HCT116 (cell line): ENCODE data around the gene RAB6C. TPM values are rescaled to one million over a fixed set of nuclear protein-coding genes. Genes with fewer than 3 reads are reported as not detected.
"Not testable (repeated sequence)": the region's sequence is repeated elsewhere in the genome, so short reads cannot be mapped to it uniquely, and the experiment has no call there.

ENCODE experiments used
- ATAC-seq: fragments of 200-7000 bp; cut with Tn5 transposase; 2 replicates; pipeline ENCODE4 v1.9.1; 2020; ENCODE audit warnings: mild to moderate bottlenecking, moderate library complexity
- BruUV-seq: library from RNA; stranded (reverse); fragments of 400-500 nt; replicated peaks from 2 replicates; lab custom pipeline; 2021; lab: Mats Ljungman, UMichigan
- CTCF ChIA-PET: fragments of 300-600 bp; sonication (Branson Sonifier 250); formaldehyde crosslinking; loops from one replicate; lab custom pipeline; 2021; ENCODE audit warnings: antibody characterized with exemption; lab: Charles Lee
- POLR2A ChIA-PET: fragments of 300-600, 350-600 bp; sonication (Branson Sonifier 250); formaldehyde crosslinking; loops from one replicate; lab custom pipeline; 2021; ENCODE audit warnings: antibody characterized with exemption; lab: Charles Lee
- RAD21 ChIA-PET, 2 experiments: fragments of 300-600 bp; sonication (Branson Sonifier 250); formaldehyde crosslinking; loops; one replicate each; lab custom pipeline; 2023; ENCODE audit warnings: low total read pairs in 2 of 2; ENCODE audit not compliant: uncharacterized antibody in 2 of 2, unreplicated experiment in 2 of 2, low non-redundant PET in 1 of 2; lab: Charles Lee
- DNase-seq: peaks from one replicate; pipeline ENCODE4 v3.0.0-alpha.2; 2010; ENCODE audit warnings: low read depth, low spot score
- H2AFZ ChIP-seq: fragments of 200-600 bp; shearing (Covaris generic), sonication (generic); 2 replicates; pipeline ENCODE4 v1.6.1; 2017; ENCODE audit warnings: low read depth, mixed run types, mixed read lengths, antibody characterized with exemption, low read length; ENCODE audit not compliant: poor library complexity, severe bottlenecking
- H3K27ac ChIP-seq: 2 replicates; pipeline ENCODE4 v1.5.1; 2012; ENCODE audit warnings: low read depth, low read length
- H3K27me3 ChIP-seq: fragments of 200-600 bp; sonication (generic); 2 replicates; pipeline ENCODE4 v1.6.1; 2016; ENCODE audit warnings: mixed run types, low read length, mixed read lengths; ENCODE audit not compliant: insufficient read depth
- H3K36me3 ChIP-seq, 2 experiments: fragments of 200-500 bp in 1 of 2; fragments of 200-600 bp in 1 of 2; sonication (Bioruptor generic) in 1 of 2; sonication (generic) in 1 of 2; 2 replicates each; pipeline versions ENCODE4 v1.5.1 to v1.6.1; 2014 to 2016; ENCODE audit warnings: low read length in 2 of 2, inconsistent platforms in 1 of 2, mixed read lengths in 1 of 2, mixed run types in 1 of 2; ENCODE audit not compliant: insufficient read depth in 2 of 2, control insufficient read depth in 1 of 2
- H3K4me1 ChIP-seq, 2 experiments: fragments of 200-600 bp in 1 of 2; sonication (generic) in 1 of 2; 2 replicates each; pipeline versions ENCODE4 v1.5.1 to v1.6.1; 2012 to 2017; ENCODE audit warnings: low read length in 2 of 2, inconsistent platforms in 1 of 2, mild to moderate bottlenecking in 1 of 2, mixed read lengths in 1 of 2, mixed run types in 1 of 2, moderate library complexity in 1 of 2; ENCODE audit not compliant: insufficient read depth in 2 of 2, control insufficient read depth in 1 of 2
- H3K4me2 ChIP-seq: fragments of 200-600 bp; sonication (generic); 2 replicates; pipeline ENCODE4 v1.6.1; 2017; ENCODE audit warnings: mixed run types, low read length, mixed read lengths
- H3K4me3 ChIP-seq, 2 experiments: fragments of 200-600 bp in 1 of 2; sonication (generic) in 1 of 2; replicated peaks in 1 of 2; 2 replicates each; pipeline ENCODE4 v1.5.1; 2011 to 2016; ENCODE audit warnings: low read length in 2 of 2, control low read depth in 1 of 2, low read depth in 1 of 2, mild to moderate bottlenecking in 1 of 2, mixed read lengths in 1 of 2, mixed run types in 1 of 2
- H3K79me2 ChIP-seq: fragments of 200-600 bp; sonication (generic); 2 replicates; pipeline ENCODE4 v1.6.1; 2017; ENCODE audit warnings: mild to moderate bottlenecking, mixed run types, low read length, moderate library complexity, mixed read lengths; ENCODE audit not compliant: insufficient read depth
- H3K9ac ChIP-seq: fragments of 200-600 bp; sonication (generic); 2 replicates; pipeline ENCODE4 v1.6.1; 2016; ENCODE audit warnings: low read length, mixed read lengths
- H3K9me2 ChIP-seq: fragments of 200-600 bp; sonication (generic), shearing (Covaris generic); 2 replicates; pipeline ENCODE4 v1.6.1; 2017; ENCODE audit warnings: mixed run types, mild to moderate bottlenecking, moderate library complexity; ENCODE audit not compliant: insufficient read depth
- H3K9me3 ChIP-seq, 2 experiments: fragments of 200-500 bp in 1 of 2; fragments of 200-600 bp in 1 of 2; sonication (Bioruptor generic) in 1 of 2; sonication (generic) in 1 of 2; 2 replicates each; pipeline ENCODE4 v1.6.1; 2014 to 2017; ENCODE audit warnings: low read length in 2 of 2, mixed read lengths in 2 of 2, inconsistent platforms in 1 of 2, low read depth in 1 of 2, mild to moderate bottlenecking in 1 of 2, mixed run types in 1 of 2, moderate library complexity in 1 of 2; ENCODE audit not compliant: control insufficient read depth in 1 of 2, insufficient read depth in 1 of 2
- H4K20me1 ChIP-seq: fragments of 200-600 bp; sonication (generic), shearing (Covaris generic); 2 replicates; pipeline ENCODE4 v1.6.1; 2017; ENCODE audit warnings: mixed run types, mild to moderate bottlenecking, moderate library complexity; ENCODE audit not compliant: insufficient read depth
- CTCF ChIP-seq, 3 experiments: fragments of 200-600 bp in 1 of 3; sonication (generic) in 1 of 3; IDR thresholded peaks in 2 of 3; conservative IDR thresholded peaks in 1 of 3; 2 replicates each; pipeline ENCODE4 v1.5.1; 2012 to 2017; ENCODE audit warnings: low read depth in 2 of 3, low read length in 2 of 3, antibody characterized with exemption in 1 of 3, borderline replicate concordance in 1 of 3, control low read depth in 1 of 3, mild to moderate bottlenecking in 1 of 3, mixed read lengths in 1 of 3, mixed run types in 1 of 3, moderate library complexity in 1 of 3; ENCODE audit not compliant: insufficient read depth in 1 of 3
- FOSL1 ChIP-seq: IDR thresholded peaks from 2 replicates; pipeline ENCODE4 v1.6.1; 2012; ENCODE audit warnings: low read depth
- POLR2A ChIP-seq: IDR thresholded peaks from 2 replicates; pipeline ENCODE4 v1.7.0; 2011; ENCODE audit warnings: borderline replicate concordance; ENCODE audit not compliant: insufficient read depth, insufficient read length; ENCODE audit errors: extremely low read depth
- SP1 ChIP-seq: IDR thresholded peaks from 2 replicates; pipeline ENCODE4 v1.6.1; 2012; ENCODE audit warnings: low read depth
- TCF7L2 ChIP-seq: IDR thresholded peaks from 2 replicates; pipeline ENCODE4 v1.7.0; 2011; ENCODE audit warnings: borderline replicate concordance, inconsistent platforms; ENCODE audit not compliant: insufficient read depth, insufficient read length; ENCODE audit errors: extremely low read depth
- ZNF274 ChIP-seq: fragments of 200-500 bp; sonication (Bioruptor generic); IDR thresholded peaks from 2 replicates; pipeline ENCODE4 v1.6.1; 2014; ENCODE audit warnings: mild to moderate bottlenecking, low read depth, low read length, inconsistent platforms
- intact Hi-C: fragments of 100-400 bp; cut with micrococcal nuclease; formaldehyde crosslinking; loops from 2 replicates; pipeline ENCODE4 v1.10.0; 2022
- total RNA-seq: library from RNA; stranded (reverse); gene quantifications from one replicate; pipeline ENCODE4 v1.2.1, GENCODE V29; 2021; ENCODE audit not compliant: unreplicated experiment
- TF ChIP-seq, protein P1 (sequence below): IDR thresholded peaks from 2 replicates; pipeline ENCODE4 v1.6.1; 2011; ENCODE audit warnings: mild to moderate bottlenecking, low read length, moderate library complexity; ENCODE audit not compliant: insufficient replicate concordance; ENCODE audit errors: extremely low read depth
- TF ChIP-seq, protein P2 (sequence below): IDR thresholded peaks from 2 replicates; pipeline ENCODE4 v1.6.1; 2012

RAB6C gene
- total RNA-seq, 1 experiment from 2014 or later = not detected

- H3K9ac ChIP-seq, H3K79me2 ChIP-seq, H3K4me2 ChIP-seq, H3K4me1 ChIP-seq, POLR2A ChIA-PET, H2AFZ ChIP-seq, H3K9me3 ChIP-seq, CTCF ChIA-PET, H4K20me1 ChIP-seq, H3K9me2 ChIP-seq, DNase-seq, BruUV-seq, H3K27ac ChIP-seq, RAD21 ChIA-PET, ATAC-seq, H3K36me3 ChIP-seq, H3K4me3 ChIP-seq, H3K27me3 ChIP-seq, intact Hi-C loops: not testable (repeated sequence)
Observed at GRCh38 chr2:129938850-129939471, 40.5 kb upstream of the RAB6C start.

DNA sequence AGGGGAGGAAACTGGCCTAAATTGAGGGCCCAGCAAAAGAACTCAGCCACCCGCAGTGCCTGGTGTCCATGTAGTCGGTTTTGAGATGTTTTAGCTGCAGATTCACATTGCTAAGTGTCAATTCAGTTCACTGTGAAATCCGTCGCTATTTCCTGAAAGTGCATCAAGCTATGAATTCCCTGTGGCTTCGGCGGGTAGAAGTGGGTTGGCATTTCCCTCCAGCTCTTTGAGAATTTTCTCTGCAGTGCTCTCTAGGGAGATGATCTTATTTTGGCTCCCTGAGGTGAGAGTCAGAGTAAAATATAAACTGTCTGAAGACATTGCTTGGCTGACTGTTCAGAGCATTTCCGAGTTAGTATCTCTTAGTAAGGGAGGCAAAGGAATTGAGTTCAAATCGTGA, 36.0 kb upstream of the RAB6C start:
- H3K9me2 ChIP-seq, H3K36me3 ChIP-seq, H3K27me3 ChIP-seq, DNase-seq, ATAC-seq, H2AFZ ChIP-seq, H3K4me2 ChIP-seq, H3K79me2 ChIP-seq, H4K20me1 ChIP-seq, CTCF ChIA-PET, H3K9ac ChIP-seq, H3K4me1 ChIP-seq, H3K27ac ChIP-seq, intact Hi-C loops, RAD21 ChIA-PET, BruUV-seq, H3K4me3 ChIP-seq, H3K9me3 ChIP-seq, POLR2A ChIA-PET: not testable (repeated sequence)

- POLR2A ChIA-PET = no interaction called here
- no peak overlapping the region for H3K27ac ChIP-seq
- no peaks in the 10 kb centered on the region for H3K9me3 ChIP-seq
- ATAC-seq = no peak
- no peak overlapping the region for H3K9ac ChIP-seq
- no peaks in the 10 kb centered on the region for H4K20me1 ChIP-seq
- DNase-seq = no peak
- H3K4me3 ChIP-seq = no peak overlapping the region
- CTCF ChIA-PET = no interaction called here
- H3K4me2 ChIP-seq = no peak overlapping the region
- intact Hi-C loops = no loop called here
- RAD21 ChIA-PET = no interaction called here
- no peak overlapping the region for H2AFZ ChIP-seq
- H3K9me2 ChIP-seq = no peaks in the 10 kb centered on the region
- H3K27me3 ChIP-seq = peaks cover 4% of the 10 kb centered on the region; the same call in 1 of the 2 replicates
- H3K4me1 ChIP-seq = no peaks in the 10 kb centered on the region
- no peaks in the 10 kb centered on the region for H3K36me3 ChIP-seq
- no peaks in the 10 kb centered on the region for H3K79me2 ChIP-seq
- no TSS peak for BruUV-seq
- no peak for TF ChIP-seq ZNF274
- TF ChIP-seq, protein P1, sequence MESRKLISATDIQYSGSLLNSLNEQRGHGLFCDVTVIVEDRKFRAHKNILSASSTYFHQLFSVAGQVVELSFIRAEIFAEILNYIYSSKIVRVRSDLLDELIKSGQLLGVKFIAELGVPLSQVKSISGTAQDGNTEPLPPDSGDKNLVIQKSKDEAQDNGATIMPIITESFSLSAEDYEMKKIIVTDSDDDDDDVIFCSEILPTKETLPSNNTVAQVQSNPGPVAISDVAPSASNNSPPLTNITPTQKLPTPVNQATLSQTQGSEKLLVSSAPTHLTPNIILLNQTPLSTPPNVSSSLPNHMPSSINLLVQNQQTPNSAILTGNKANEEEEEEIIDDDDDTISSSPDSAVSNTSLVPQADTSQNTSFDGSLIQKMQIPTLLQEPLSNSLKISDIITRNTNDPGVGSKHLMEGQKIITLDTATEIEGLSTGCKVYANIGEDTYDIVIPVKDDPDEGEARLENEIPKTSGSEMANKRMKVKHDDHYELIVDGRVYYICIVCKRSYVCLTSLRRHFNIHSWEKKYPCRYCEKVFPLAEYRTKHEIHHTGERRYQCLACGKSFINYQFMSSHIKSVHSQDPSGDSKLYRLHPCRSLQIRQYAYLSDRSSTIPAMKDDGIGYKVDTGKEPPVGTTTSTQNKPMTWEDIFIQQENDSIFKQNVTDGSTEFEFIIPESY = no peak
- no peak for TF ChIP-seq POLR2A
- TF ChIP-seq CTCF (IDR thresholded peaks at IDR 0.05 in 2 of 3, conservative IDR thresholded peaks at IDR 0.05 in 1 of 3; ENCODE audit: borderline replicate concordance in 1 of 3, insufficient read depth in 1 of 3, low read depth in 2 of 3, low read length in 2 of 3) = no peak
- no peak for TF ChIP-seq SP1
- TF ChIP-seq FOSL1 = no peak
- TF ChIP-seq TCF7L2 = no peak
- TF ChIP-seq, protein P2, sequence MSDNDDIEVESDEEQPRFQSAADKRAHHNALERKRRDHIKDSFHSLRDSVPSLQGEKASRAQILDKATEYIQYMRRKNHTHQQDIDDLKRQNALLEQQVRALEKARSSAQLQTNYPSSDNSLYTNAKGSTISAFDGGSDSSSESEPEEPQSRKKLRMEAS = no peak
Observed at GRCh38 chr2:129945557-129945956, 33.9 kb upstream of the RAB6C start.
